ENCODE measurements around the gene SPRTN.

Gene SPRTN

GRCh38 chr1:231376101-231376500 is 38.0 kb downstream of the SPRTN start:
- TF ChIP-seq EZH2 (IDR thresholded peaks at IDR 0.05) (no peak), FOXP2 (optimal IDR thresholded peaks at IDR 0.05; ENCODE audit: control extremely low read depth, extremely low read length, insufficient read depth) (no peak), POLR2AphosphoS5 (IDR thresholded peaks at IDR 0.05; ENCODE audit: borderline replicate concordance, low read depth, low read length) (no peak)
- no peaks in the 10 kb centered on the region for H3K9me3 ChIP-seq (ENCODE audit: low read depth, low read length)
- no peak overlapping the region for H3K4me3 ChIP-seq
- no peak for DNase-seq (ENCODE audit: low read depth, low spot score)
- no peak overlapping the region for H3K9ac ChIP-seq (ENCODE audit: insufficient read length)
- H3K27ac ChIP-seq, result no peak overlapping the region
- no peaks in the 10 kb centered on the region for H3K36me3 ChIP-seq (ENCODE audit: insufficient read depth, low read length)

GRCh38 chr1:231376875-231377549 is 38.9 kb downstream of the SPRTN start:
- no peak overlapping the region for H3K4me3 ChIP-seq
- H3K36me3 ChIP-seq (ENCODE audit: insufficient read depth, low read length), result no peaks in the 10 kb centered on the region
- H3K27ac ChIP-seq, result no peak overlapping the region
- no peaks in the 10 kb centered on the region for H3K9me3 ChIP-seq (ENCODE audit: low read depth, low read length)
- no peak for DNase-seq (ENCODE audit: low read depth, low spot score)
- no peak for TF ChIP-seq POLR2AphosphoS5 (IDR thresholded peaks at IDR 0.05; ENCODE audit: borderline replicate concordance, low read depth, low read length)
- TF ChIP-seq FOXP2 (optimal IDR thresholded peaks at IDR 0.05; ENCODE audit: control extremely low read depth, extremely low read length, insufficient read depth), result no peak
- no peak for TF ChIP-seq EZH2 (IDR thresholded peaks at IDR 0.05)
- H3K9ac ChIP-seq (ENCODE audit: insufficient read length), result no peak overlapping the region

- H3K9me3 ChIP-seq (ENCODE audit: low read depth, low read length), result no peaks in the 10 kb centered on the region
- no peak overlapping the region for H3K9ac ChIP-seq (ENCODE audit: insufficient read length)
- no peaks in the 10 kb centered on the region for H3K36me3 ChIP-seq (ENCODE audit: insufficient read depth, low read length)
- DNase-seq (ENCODE audit: low read depth, low spot score), result no peak
- TF ChIP-seq FOXP2 (optimal IDR thresholded peaks at IDR 0.05; ENCODE audit: control extremely low read depth, extremely low read length, insufficient read depth), result no peak
- TF ChIP-seq POLR2AphosphoS5 (IDR thresholded peaks at IDR 0.05; ENCODE audit: borderline replicate concordance, low read depth, low read length), result no peak
- no peak for TF ChIP-seq EZH2 (IDR thresholded peaks at IDR 0.05)
- no peak overlapping the region for H3K4me3 ChIP-seq
- no peak overlapping the region for H3K27ac ChIP-seq
Measured at GRCh38 chr1:231381729-231382128, 43.6 kb downstream of the SPRTN start.

GRCh38 chr1:231382426-231382825 is 44.3 kb downstream of the SPRTN start:
- no peaks in the 10 kb centered on the region for H3K36me3 ChIP-seq (ENCODE audit: insufficient read depth, low read length)

GRCh38 chr1:231383159-231383860 is 45.2 kb downstream of the SPRTN start:
- no peak for DNase-seq (ENCODE audit: low read depth, low spot score)
- peak overlapping the region; percentile 12; the same call in 1 of the 2 replicates for H3K27ac ChIP-seq
- no peak overlapping the region for H3K4me3 ChIP-seq
- no peak overlapping the region for H3K9ac ChIP-seq (ENCODE audit: insufficient read length)
- no peaks in the 10 kb centered on the region for H3K9me3 ChIP-seq (ENCODE audit: low read depth, low read length)
- H3K36me3 ChIP-seq (ENCODE audit: insufficient read depth, low read length), result no peaks in the 10 kb centered on the region
- TF ChIP-seq FOXP2 (optimal IDR thresholded peaks at IDR 0.05; ENCODE audit: control extremely low read depth, extremely low read length, insufficient read depth) (no peak), POLR2AphosphoS5 (IDR thresholded peaks at IDR 0.05; ENCODE audit: borderline replicate concordance, low read depth, low read length) (no peak), EZH2 (IDR thresholded peaks at IDR 0.05) (no peak)

More at GRCh38 chr1:231382426-231382825, 44.3 kb downstream of the SPRTN start:
- Histone ChIP-seq H3K9me3 (ENCODE audit: low read depth, low read length) (no peaks in the 10 kb centered on the region), H3K9ac (ENCODE audit: insufficient read length) (no peak overlapping the region), H3K27ac (no peak overlapping the region), H3K4me3 (no peak overlapping the region)
- DNase-seq (ENCODE audit: low read depth, low spot score), result no peak
- TF ChIP-seq FOXP2 (optimal IDR thresholded peaks at IDR 0.05; ENCODE audit: control extremely low read depth, extremely low read length, insufficient read depth) (no peak), EZH2 (IDR thresholded peaks at IDR 0.05) (no peak), POLR2AphosphoS5 (IDR thresholded peaks at IDR 0.05; ENCODE audit: borderline replicate concordance, low read depth, low read length) (no peak)

- Histone ChIP-seq H3K9me3 (ENCODE audit: low read depth, low read length) (no peaks in the 10 kb centered on the region), H3K4me3 (no peak overlapping the region), H3K36me3 (ENCODE audit: insufficient read depth, low read length) (no peaks in the 10 kb centered on the region), H3K27ac (no peak overlapping the region), H3K9ac (ENCODE audit: insufficient read length) (no peak overlapping the region)
- no peak for DNase-seq (ENCODE audit: low read depth, low spot score)
- TF ChIP-seq EZH2 (IDR thresholded peaks at IDR 0.05) (no peak), POLR2AphosphoS5 (IDR thresholded peaks at IDR 0.05; ENCODE audit: borderline replicate concordance, low read depth, low read length) (no peak), FOXP2 (optimal IDR thresholded peaks at IDR 0.05; ENCODE audit: control extremely low read depth, extremely low read length, insufficient read depth) (no peak)
Measured at GRCh38 chr1:231384696-231385415, 46.8 kb downstream of the SPRTN start.

- no peak for TF ChIP-seq POLR2AphosphoS5 (IDR thresholded peaks at IDR 0.05; ENCODE audit: borderline replicate concordance, low read depth, low read length)
- TF ChIP-seq FOXP2 (optimal IDR thresholded peaks at IDR 0.05; ENCODE audit: control extremely low read depth, extremely low read length, insufficient read depth), result no peak
- TF ChIP-seq EZH2 (IDR thresholded peaks at IDR 0.05), result no peak
- no peaks in the 10 kb centered on the region for H3K36me3 ChIP-seq (ENCODE audit: insufficient read depth, low read length)
- DNase-seq (ENCODE audit: low read depth, low spot score), result no peak
- no peak overlapping the region for H3K27ac ChIP-seq
- no peaks in the 10 kb centered on the region for H3K9me3 ChIP-seq (ENCODE audit: low read depth, low read length)
- no peak overlapping the region for H3K9ac ChIP-seq (ENCODE audit: insufficient read length)
- H3K4me3 ChIP-seq, result no peak overlapping the region
Measured at GRCh38 chr1:231385416-231385748, 47.3 kb downstream of the SPRTN start.

- no peak overlapping the region for H3K27ac ChIP-seq
- H3K36me3 ChIP-seq (ENCODE audit: insufficient read depth, low read length), result no peaks in the 10 kb centered on the region
- H3K9me3 ChIP-seq (ENCODE audit: low read depth, low read length), result no peaks in the 10 kb centered on the region
- no peak overlapping the region for H3K4me3 ChIP-seq
- no peak for TF ChIP-seq POLR2AphosphoS5 (IDR thresholded peaks at IDR 0.05; ENCODE audit: borderline replicate concordance, low read depth, low read length)
- TF ChIP-seq EZH2 (IDR thresholded peaks at IDR 0.05), result no peak
- no peak for TF ChIP-seq FOXP2 (optimal IDR thresholded peaks at IDR 0.05; ENCODE audit: control extremely low read depth, extremely low read length, insufficient read depth)
- H3K9ac ChIP-seq (ENCODE audit: insufficient read length), result no peak overlapping the region
- DNase-seq (ENCODE audit: low read depth, low spot score), result no peak
Measured at GRCh38 chr1:231386466-231386865, 48.4 kb downstream of the SPRTN start.
